WI38 (cell line): Measurements from ENCODE around the gene SLBP.

Experiments used
- H3K4me3 ChIP-seq: 2 replicates; pipeline ENCODE4 v1.5.1; 2011; ENCODE audit warnings: low read depth, mild to moderate bottlenecking, control low read depth, low read length
- TF ChIP-seq, protein P1 (sequence below): IDR thresholded peaks from 2 replicates; pipeline ENCODE4 v1.5.1; 2012; ENCODE audit warnings: low read depth, mild to moderate bottlenecking, control low read depth, low read length

The SLBP gene

DNA sequence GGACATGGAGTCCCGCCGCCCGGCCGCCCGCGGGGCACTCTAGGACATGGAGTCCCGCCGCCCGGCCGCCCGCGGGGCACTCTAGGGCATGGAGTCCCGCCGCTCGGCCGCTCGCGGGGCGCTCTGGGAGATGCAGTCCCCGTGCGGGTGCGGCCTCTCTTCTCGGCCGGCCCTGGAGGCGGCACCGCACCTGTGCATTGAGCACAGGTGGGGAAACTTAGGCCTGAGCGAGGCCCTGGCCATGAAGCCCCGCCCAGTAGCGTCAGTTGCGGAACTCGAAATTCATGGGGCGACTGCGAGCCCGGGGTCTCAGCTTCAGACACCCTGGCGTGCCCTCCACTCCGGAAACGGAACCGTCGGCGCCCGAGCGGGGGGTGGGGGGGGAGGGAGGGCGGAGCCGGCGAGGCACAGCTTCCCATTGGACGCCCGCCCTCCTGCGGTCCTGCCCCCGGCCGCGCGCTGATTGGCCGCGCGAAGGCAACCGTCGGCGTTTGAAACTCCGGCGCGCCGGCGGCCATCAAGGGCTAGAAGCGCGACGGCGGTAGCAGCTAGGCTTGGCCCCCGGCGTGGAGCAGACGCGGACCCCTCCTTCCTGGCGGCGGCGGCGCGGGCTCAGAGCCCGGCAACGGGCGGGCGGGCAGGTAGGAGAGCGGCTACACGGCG lies 9.0 kb upstream of the SLBP start, which contains the start of the genes TACC3 and TMEM129:
Gene TACC3, plus strand, starts transcription at position 519 of the 663 bp plus-strand sequence. CDS start 1,901 bp downstream, outside the sequence.
Gene TMEM129, minus strand, starts transcription at position 321 of the 663 bp plus-strand sequence. CDS start 486 bp downstream, outside the sequence.
- H3K4me3 ChIP-seq: peak within 1 kb of the TSS; percentile 72
- TF ChIP-seq, protein P1, sequence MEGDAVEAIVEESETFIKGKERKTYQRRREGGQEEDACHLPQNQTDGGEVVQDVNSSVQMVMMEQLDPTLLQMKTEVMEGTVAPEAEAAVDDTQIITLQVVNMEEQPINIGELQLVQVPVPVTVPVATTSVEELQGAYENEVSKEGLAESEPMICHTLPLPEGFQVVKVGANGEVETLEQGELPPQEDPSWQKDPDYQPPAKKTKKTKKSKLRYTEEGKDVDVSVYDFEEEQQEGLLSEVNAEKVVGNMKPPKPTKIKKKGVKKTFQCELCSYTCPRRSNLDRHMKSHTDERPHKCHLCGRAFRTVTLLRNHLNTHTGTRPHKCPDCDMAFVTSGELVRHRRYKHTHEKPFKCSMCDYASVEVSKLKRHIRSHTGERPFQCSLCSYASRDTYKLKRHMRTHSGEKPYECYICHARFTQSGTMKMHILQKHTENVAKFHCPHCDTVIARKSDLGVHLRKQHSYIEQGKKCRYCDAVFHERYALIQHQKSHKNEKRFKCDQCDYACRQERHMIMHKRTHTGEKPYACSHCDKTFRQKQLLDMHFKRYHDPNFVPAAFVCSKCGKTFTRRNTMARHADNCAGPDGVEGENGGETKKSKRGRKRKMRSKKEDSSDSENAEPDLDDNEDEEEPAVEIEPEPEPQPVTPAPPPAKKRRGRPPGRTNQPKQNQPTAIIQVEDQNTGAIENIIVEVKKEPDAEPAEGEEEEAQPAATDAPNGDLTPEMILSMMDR: no peak

DNA sequence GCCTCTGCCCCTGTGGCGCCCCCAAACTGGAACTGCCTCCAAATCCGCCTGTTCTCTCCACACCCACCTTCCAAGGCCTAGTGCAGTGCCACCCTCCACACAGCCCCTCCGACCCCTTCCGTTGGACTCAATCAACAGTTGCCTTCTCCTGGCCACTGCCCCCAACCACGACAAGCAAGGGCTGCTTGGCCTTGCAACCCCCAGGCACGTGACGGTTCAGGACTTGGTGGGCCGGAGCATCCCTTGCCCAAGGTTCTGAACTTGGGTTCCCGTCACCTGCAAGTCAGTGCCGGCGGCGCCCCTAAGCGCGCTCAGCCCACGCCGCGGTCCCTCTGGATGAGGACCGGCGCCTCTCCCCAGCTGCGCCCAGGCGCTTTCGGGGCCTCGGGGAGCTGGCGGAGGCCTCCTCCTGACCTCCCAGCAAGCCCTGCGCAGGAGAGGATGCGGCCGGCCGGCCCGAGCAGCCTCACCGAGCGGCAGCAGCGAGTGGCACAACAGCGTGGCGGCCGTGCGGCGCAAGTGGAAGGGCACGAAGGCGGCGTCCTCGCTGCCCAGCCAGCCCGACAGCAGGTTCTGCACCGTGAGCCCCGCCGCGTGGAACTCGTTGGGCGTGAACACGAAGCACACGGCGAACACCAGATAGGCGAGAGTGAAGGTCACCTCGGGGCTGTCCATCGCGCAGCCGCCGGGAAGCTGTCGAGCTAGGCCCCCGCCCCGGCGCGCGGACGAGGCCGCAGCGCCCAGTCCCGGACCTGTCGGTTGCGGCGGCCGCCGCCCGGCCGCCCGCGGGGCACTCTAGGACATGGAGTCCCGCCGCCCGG lies 8.3 kb upstream of the SLBP start:
- peak overlapping the region; percentile 72 for H3K4me3 ChIP-seq
- TF ChIP-seq, protein P1: no peak

DNA sequence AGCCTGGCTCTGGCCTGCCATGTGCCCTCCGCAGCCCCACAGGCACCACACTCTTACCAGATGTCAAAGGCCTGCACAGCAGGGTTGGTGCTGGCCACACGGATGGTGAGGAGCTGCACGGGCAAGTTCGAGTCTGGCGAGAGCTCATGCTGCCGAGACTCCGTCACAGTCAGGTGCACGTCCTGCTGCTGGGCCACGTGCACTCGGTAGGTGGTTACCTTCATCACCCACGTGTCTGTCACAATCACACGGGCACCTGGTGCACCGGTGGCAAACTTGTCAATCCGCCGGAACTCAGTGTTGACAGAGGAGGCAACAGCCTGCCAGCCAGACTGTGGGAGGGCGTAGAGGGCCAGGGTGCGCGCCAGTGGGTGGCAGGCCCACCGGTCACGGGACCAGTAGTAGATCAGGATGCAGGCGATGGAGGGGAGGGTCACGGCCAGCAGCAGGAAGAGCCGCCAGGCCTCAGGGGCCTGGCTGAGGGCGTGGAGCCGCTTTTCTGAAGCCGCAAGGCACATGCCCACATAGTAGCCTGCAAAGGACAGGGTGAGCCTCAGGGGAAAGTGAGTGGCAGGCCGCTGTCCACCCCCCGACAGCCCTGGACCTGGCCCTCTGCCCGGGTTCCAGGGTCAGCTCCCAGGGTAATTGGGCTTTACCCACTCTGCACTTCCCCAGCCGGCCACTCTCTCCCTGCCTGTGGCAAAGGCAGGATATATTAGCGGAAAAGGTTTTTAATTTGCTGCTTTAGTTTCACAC lies 6.2 kb upstream of the SLBP start:
- H3K4me3 ChIP-seq: no peak overlapping the region
- TF ChIP-seq, protein P1: no peak

- H3K4me3 ChIP-seq: no peak overlapping the region
- TF ChIP-seq, protein P1: no peak
These were observed 5.3 kb upstream of the SLBP start for GRCh38 chr4:1717129-1718094.

DNA sequence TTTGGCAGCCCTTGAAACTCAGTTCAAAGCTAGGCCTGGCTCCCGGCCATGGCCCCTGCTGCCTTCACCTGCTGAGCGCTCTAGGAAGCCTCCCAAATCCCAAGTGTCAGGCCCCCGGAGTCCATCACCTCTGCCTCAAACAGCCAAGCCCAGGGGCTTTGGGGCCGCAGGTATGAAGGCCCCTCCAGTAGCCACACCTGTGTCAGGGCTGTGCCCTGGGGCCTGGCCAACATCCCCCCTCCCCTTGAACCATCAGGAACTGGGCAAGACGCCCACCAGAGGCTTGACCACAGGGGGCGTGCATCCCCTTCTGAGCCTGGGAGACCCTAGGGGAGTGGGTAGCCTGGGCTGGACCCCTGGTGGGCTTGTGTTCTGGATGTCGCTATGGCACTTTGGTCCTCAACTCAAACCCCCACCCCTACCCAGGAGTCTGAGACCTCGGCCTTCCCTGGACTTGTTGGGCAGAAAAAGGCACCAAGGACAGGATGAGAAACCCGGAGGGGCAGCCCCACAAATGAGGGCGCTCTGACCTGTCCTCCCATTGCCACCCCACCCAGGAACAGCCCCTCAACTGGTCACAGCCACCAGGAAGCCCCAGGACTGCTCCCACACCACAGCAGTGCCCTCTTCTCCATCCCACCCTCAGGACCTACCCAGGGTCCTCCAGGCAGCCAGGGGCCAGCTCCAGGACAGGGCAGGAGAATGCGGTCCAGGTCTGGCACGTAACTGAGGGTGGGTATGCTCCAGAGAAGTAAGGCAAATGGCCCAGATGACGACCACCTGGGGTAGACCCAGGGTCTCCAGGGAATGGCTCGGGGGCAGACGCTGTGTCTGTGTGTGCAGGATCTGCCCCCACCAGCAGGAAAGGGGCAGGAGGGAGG lies 4.2 kb upstream of the SLBP start:
- TF ChIP-seq, protein P1: no peak
- no peak overlapping the region for H3K4me3 ChIP-seq
